22Rv1 (cell line): ENCODE data around the gene RBMS1.

Experiments used
- CTCF ChIP-seq: fragments of 450-650 bp; IDR thresholded peaks from 2 replicates; pipeline ENCODE4 v1.5.1; 2017; ENCODE audit warnings: mild to moderate bottlenecking
- ZFX ChIP-seq: fragments of 450-650 bp; IDR thresholded peaks from 2 replicates; pipeline ENCODE4 v1.6.1; 2017; ENCODE audit warnings: antibody characterized with exemption, borderline replicate concordance

- TF ChIP-seq ZFX (no peak), CTCF (no peak)
These were observed 19.3 kb downstream of the RBMS1 start for GRCh38 chr2:160474319-160474645.
